SK-N-MC (cell line): ENCODE measurements around the gene IWS1.

Source experiments
- DNase-seq: peaks from one replicate; pipeline ENCODE4 v3.0.0-alpha.2; 2011; ENCODE audit warnings: low read depth, low spot score
- H3K27ac ChIP-seq: fragments of 200-600 bp; sonication (generic); 2 replicates; pipeline ENCODE4 v1.5.1; 2016; ENCODE audit warnings: mixed run types
- H3K36me3 ChIP-seq: fragments of 200-600 bp; sonication (generic); 2 replicates; pipeline ENCODE4 v1.6.1; 2017; ENCODE audit warnings: antibody characterized with exemption, low read length, mixed read lengths; ENCODE audit not compliant: insufficient read depth
- H3K4me3 ChIP-seq: fragments of 200-600 bp; sonication (generic); 2 replicates; pipeline ENCODE4 v1.5.1; 2016
- H3K9ac ChIP-seq: fragments of 200-600 bp; sonication (generic); 2 replicates; pipeline ENCODE4 v1.8.0; 2017; ENCODE audit warnings: mixed run types, mixed read lengths; ENCODE audit not compliant: insufficient read length
- H3K9me3 ChIP-seq: fragments of 200-600 bp; sonication (generic); 2 replicates; pipeline ENCODE4 v1.6.1; 2017; ENCODE audit warnings: low read depth, mild to moderate bottlenecking, antibody characterized with exemption, low read length, moderate library complexity, mixed read lengths
- EZH2 ChIP-seq: fragments of 200-600 bp; sonication (generic); IDR thresholded peaks from one replicate; pipeline ENCODE4 v1.6.1; 2017; ENCODE audit warnings: antibody characterized with exemption
- FOXP2 ChIP-seq: optimal IDR thresholded peaks from 2 replicates; pipeline ENCODE3; 2011; ENCODE audit warnings: mild to moderate bottlenecking, moderate library complexity; ENCODE audit not compliant: insufficient read depth; ENCODE audit errors: extremely low read length, control extremely low read depth
- POLR2AphosphoS5 ChIP-seq: IDR thresholded peaks from 2 replicates; pipeline ENCODE4 v1.6.1; 2012; ENCODE audit warnings: mild to moderate bottlenecking, low read depth, low read length, borderline replicate concordance

The IWS1 gene

DNA sequence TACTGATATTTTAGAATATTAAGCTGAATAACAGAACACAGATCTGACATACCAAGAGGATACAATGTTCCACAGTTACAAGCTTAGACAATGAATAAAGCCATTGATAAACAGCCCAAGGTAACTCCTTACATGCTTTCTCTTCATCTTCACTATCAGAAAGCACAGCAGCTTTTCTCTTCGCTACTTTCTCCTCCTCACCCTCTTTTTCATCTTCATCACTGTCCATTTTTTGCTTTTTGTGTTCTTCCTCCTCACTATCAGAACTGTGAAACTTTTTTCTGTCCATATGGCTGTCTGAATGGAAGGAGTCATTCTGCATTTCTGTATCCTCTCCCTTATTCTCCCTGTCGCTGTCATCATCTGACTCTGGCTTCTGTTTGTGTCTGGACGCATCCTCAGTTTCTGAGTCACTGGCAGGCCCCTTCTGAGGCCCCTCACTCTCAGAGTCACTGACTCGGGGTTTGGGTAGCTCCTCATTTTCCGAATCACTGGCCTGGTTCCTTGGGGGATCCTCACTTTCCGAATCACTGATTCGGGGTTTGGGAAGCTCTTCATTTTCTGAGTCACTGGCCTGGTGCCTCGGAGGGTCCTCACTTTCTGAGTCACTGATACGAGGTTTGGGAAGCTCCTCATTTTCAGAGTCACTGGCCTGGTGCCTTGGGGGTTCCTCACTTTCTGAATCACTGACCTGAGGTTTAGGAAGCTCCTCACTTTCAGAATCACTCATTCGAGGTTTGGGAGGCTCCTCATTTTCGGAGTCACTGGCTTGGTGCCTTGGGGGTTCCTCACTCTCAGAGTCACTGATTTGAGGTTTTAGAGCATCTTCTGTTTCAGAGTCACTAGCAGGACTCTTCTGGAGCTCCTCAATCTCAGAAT is 21.5 kb downstream of the IWS1 start:
- TF ChIP-seq POLR2AphosphoS5 (no peak), EZH2 (no peak), FOXP2 (no peak)
- Histone ChIP-seq H3K9ac (no peak overlapping the region), H3K27ac (no peak overlapping the region), H3K9me3 (no peaks in the 10 kb centered on the region), H3K4me3 (no peak overlapping the region), H3K36me3 (peaks cover 65% of the 10 kb centered on the region)
- DNase-seq = no peak

DNA sequence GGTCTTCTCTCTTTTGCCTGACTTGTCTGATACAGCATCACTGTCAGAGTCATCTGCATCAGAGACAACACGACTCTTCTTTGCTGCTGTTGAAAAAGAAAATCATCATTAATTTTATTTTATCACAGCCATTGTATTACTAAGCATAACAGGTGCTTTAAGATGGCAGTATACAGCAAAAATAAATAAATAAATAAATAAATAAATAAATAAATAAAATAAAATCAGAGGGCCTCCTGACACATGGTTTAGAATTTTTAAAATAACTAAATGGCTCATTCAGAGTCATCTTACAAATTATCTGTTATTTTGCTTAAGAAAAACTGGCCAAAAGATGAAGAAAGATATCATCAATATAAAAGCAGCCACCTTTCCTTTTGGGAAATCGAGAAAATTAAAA is 22.8 kb downstream of the IWS1 start:
- TF ChIP-seq POLR2AphosphoS5 (no peak), FOXP2 (no peak), EZH2 (no peak)
- DNase-seq = no peak
- no peak overlapping the region for H3K9ac ChIP-seq
- peaks cover 78% of the 10 kb centered on the region for H3K36me3 ChIP-seq
- H3K4me3 ChIP-seq = no peak overlapping the region
- H3K9me3 ChIP-seq = no peaks in the 10 kb centered on the region
- no peak overlapping the region for H3K27ac ChIP-seq

DNA sequence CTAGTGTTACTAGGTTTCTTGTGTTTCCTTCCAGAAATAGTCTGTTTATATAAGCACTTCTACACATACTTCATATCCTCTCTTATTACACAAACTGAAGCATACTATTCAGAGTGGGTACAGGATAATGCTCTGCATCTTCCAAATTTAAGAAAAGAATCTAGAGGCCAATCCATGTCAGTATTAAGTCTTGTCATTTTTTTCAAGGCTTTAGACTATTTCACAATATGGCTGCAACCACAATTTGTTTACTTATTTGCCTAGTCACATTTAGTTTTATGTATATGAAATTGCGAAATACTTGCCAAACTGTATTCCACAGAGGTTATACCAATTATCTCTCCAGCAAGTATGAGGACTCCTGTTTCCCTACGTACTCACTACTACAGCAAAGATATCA is 27.9 kb downstream of the IWS1 start:
- peak; percentile 47 for DNase-seq
- Histone ChIP-seq H3K36me3 (peaks cover 97% of the 10 kb centered on the region), H3K4me3 (no peak overlapping the region), H3K27ac (peak overlapping the region; percentile 64), H3K9me3 (no peaks in the 10 kb centered on the region), H3K9ac (no peak overlapping the region)
- TF ChIP-seq FOXP2 (peak; percentile 43), POLR2AphosphoS5 (no peak)

DNA sequence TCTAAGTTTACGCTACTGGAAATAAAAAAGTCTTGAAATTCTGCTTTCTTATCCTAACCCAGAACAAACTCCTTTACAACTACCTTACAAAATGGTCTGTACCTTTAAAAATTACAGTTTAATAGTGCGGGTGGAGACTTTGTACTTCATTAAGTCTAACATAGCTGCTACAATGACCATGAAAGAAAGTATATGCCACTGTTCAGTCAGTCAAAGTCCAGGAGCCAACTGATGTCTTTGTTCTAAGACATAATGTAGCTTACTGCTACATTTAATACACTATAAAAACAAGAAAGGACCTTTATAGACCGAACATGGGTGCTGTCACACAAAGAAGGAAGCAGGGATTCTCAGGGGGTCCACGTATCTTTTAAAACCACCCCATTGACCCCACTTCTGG is 36.0 kb downstream of the IWS1 start:
- H3K36me3 ChIP-seq = peaks cover 99% of the 10 kb centered on the region
- H3K4me3 ChIP-seq = no peak overlapping the region
- DNase-seq = no peak

DNA sequence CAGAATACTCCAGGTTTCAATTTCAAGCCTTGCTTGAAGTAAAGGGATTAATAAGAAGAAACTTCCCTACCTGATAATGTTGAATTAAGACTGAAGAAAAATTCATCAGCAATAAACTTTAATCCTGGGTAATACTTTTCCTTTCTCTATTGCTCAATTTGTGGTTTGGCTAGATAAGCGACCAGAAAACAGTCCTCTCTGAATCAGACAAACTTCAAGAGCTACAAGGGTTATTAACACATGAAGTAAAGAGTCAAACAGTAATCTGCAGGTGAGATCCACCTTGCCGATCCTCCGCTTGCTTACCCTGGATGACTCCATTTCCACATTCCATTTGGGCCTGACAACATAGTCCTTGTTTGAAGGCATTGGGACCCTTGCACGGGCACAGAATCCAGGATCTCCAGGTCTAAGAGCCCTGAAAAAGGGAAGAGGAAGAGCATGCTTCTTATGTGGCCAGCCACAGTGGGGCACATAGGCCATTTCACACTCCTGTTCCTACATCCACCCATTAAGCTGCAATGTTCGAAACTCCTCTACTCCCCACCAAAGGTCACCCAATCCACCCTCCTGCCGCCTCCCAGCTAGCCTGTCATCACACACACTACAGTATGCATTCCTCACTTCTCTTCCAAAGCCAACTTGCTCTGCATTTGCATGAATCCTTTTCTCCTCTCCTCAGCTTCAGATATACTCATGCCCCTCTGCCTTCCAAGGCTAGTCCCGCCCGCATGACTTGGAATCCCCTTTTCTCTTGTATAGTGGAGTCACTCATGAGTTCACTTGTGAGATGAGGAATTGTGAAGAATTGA is 39.8 kb downstream of the IWS1 start:
- Histone ChIP-seq H3K9ac (no peak overlapping the region), H3K4me3 (no peak overlapping the region), H3K27ac (peak overlapping the region; percentile 77), H3K36me3 (peaks cover 95% of the 10 kb centered on the region), H3K9me3 (no peaks in the 10 kb centered on the region)
- no peak for DNase-seq
- TF ChIP-seq EZH2 (no peak), POLR2AphosphoS5 (no peak), FOXP2 (no peak)

More for the DNA sequence above, 36.0 kb downstream of the IWS1 start:
- no peak overlapping the region for H3K9ac ChIP-seq
- TF ChIP-seq POLR2AphosphoS5 (no peak), EZH2 (no peak), FOXP2 (no peak)
- H3K27ac ChIP-seq = no peak overlapping the region
- no peaks in the 10 kb centered on the region for H3K9me3 ChIP-seq

DNA sequence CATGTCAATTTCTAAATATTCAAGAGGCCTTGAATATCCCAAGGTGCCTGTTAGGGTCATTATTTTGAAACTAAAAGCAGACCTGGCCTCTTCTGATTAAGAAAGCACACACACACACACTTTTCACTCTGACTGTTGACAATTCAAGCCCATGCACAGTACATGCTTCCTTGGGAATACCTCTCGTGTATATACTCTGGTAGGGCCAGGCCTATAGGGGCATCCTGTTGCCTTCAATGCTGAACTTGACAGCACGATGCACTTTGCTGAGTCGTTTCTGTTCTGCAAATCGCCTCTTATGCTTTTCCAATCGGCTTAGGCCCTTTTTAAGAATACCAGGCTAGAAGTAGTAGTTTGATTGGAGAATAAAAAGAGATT is 40.6 kb downstream of the IWS1 start:
- Histone ChIP-seq H3K9ac (no peak overlapping the region), H3K9me3 (no peaks in the 10 kb centered on the region), H3K36me3 (peaks cover 95% of the 10 kb centered on the region), H3K27ac (peak overlapping the region; percentile 77), H3K4me3 (peak overlapping the region; percentile 14; the same call in 1 of the 2 replicates)
- no peak for DNase-seq
- TF ChIP-seq EZH2 (no peak), FOXP2 (no peak)

DNA sequence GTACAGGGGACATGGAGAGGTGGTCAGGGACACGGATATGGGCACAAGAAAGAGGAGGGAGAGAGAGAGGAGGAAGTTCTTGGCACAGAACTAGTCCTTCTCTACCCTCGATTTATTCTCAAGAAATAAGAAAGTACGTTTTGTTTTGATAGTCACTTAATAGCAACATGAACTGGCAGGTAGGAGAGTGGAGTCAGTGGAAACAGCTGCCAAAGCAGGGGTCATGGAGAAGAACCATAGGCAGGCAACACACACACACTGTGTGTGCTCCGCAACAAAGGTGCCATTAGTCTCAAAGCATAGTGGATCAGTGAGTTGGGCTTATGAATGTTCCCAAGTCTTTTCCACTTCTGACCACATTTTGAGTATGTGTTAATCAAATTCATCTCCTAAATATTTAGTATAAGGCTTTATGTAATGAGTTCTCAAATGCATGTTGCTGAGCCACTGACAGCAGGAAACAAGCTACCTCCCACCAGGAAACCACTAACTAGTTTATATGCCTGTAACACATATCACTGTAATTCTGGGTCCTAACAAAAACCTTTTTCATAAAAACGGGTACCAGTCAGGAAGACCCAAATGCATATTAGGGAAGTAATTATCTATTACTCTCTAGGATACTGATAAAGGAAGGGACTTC is 41.1 kb downstream of the IWS1 start:
- TF ChIP-seq FOXP2 = peak; percentile 28
- no peak; the same call in 1 of the 2 replicates for TF ChIP-seq POLR2AphosphoS5
- peak overlapping the region; percentile 14; the same call in 1 of the 2 replicates for H3K4me3 ChIP-seq
- peaks cover 95% of the 10 kb centered on the region for H3K36me3 ChIP-seq
- DNase-seq = peak; percentile 87
- H3K9ac ChIP-seq = no peak overlapping the region
- peak overlapping the region; percentile 77 for H3K27ac ChIP-seq
- H3K9me3 ChIP-seq = no peaks in the 10 kb centered on the region

DNA sequence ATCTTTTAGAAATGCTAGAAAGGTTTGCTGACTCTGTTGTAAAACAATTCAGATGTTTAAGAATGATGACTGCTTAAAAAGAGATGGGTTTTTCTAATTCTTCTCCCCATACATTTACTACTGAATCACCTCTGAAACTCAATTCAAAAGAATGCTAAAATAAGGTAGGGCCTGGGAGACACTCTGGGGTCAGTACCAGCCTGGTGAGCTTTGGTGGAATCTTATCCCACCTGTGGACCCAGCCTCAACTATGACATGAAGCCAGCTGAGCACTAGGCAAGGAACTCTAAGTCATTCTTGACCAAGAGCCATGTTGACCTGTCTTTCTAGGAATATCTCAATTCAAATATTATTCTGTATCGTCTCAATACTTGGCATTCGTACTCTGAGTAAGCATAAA is 44.3 kb downstream of the IWS1 start:
- peaks cover 70% of the 10 kb centered on the region for H3K36me3 ChIP-seq

More for the DNA sequence above, 44.3 kb downstream of the IWS1 start:
- TF ChIP-seq FOXP2 (no peak), POLR2AphosphoS5 (no peak), EZH2 (no peak)
- no peak overlapping the region for H3K9ac ChIP-seq
- DNase-seq = no peak
- H3K9me3 ChIP-seq = no peaks in the 10 kb centered on the region
- H3K27ac ChIP-seq = no peak overlapping the region
- H3K4me3 ChIP-seq = no peak overlapping the region
